ENCODE measurements around the gene PKD1L1. TPM values are rescaled to one million over a fixed set of nuclear protein-coding genes. Genes with fewer than 3 reads are reported as not detected.

The PKD1L1 gene
- total RNA-seq, 1 donor from 2014 or later, result 5.9 TPM

DNA sequence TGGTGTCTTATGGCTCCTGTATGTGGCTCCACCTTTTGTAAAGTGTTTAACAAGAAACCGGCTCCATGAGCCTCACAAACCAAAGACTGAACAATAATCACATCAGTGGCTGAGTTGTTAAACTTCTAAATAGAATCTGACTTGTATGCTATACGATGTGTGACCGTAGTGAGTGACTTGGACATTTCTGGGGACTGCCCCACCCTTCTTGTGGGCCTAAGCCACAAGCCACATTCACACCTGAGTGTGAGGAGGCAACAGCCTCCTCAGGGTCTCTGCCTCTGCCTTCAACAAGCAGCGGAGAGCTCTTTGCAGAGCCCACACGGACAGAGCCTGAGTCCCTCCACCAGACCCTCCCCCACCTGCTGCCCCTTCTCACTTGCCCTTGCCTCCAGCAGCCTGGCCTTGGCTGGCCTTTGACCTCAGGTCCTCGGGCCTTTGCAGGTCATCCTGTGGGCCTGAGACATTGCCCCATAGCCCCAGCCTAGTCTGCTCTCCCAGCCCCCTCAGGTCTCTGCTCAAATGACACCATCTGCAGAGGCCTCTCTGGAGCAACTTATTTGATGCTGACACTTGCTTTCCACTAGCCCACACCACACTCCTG, 209.6 kb downstream of the PKD1L1 start:
- no peak for DNase-seq (ENCODE audit: low spot score)

DNA sequence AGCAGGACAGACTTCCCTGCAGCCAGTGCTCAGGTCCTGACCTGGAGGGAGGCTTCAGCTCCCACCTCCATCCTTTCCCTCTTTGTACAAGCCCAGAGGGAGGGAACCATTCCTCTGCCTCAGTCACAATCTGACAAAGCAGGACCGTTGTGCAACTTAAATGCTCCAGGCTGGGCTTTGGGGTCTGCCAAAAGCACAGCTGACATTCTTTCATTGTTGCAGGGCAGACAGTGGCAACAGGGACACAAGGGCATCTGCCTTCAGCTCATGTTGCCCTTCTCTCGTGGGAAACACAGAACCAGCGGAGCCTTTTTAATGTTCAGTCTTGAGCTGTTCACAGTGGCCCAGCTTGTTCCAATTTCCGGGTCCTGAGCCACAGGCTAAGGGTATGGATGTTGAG, 210.7 kb downstream of the PKD1L1 start:
- no peak for DNase-seq (ENCODE audit: low spot score)

DNA sequence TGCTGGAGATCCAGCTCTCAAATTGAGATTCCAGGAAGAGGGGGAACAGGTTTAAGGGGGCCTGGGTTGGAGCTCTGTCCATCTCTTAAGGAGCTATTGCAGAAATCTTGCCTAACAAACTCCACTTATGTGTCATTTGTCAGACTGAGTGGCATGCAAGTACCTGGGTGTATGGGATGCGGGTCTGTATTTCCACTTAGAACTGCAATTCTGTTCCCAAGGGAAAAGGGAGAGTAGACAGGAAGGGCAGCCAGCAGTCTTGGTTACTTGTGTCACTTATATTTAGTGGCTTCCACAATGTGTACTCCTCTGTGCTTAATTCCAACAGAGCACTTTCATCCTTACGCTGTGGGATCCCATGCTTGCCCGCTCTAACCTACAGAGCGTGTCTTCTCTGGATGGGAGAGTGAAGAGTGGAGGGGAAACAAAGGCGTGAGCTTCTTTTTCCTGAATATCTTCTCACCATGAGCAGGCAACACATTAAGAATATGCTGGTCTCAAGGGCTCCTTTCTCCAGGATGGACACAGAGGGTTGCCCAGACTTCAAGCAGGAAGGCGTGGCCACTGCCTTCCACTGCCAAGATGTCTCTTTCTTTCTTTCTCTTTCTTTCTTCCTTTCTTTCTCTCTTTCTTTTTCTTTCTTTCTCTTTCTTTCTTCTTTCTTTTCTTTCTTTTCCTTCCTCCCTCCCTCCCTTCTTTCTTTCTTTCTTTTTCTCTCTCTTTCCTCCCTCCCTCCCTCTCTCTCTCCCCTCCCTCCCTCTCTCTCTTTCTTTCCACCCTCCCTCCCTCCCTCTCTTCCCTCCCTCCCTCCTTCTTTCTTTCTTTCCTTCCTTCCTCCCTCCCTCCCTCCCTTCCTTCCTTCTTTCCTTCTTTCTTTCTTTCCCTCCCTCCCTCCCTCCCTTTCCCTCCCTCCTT, 212.6 kb downstream of the PKD1L1 start:
- no peak for DNase-seq (ENCODE audit: low spot score)

DNA sequence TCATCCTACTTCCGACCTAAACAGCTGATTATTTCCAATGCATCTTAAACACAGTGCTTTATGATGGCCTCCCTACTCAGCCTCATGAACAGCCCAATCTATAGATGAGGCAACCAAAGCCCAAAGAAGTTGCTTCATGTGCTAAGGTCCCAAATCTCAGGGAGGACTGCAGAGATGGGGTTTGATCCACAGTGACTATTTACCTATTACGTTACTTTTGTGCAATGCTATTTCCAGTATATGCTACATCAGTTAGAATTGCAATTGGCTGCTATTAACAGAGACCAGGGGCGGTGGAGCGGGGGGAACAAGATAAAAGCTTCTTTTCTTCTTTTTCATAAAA, 213.3 kb downstream of the PKD1L1 start:
- no peak for DNase-seq (ENCODE audit: low spot score)

DNA sequence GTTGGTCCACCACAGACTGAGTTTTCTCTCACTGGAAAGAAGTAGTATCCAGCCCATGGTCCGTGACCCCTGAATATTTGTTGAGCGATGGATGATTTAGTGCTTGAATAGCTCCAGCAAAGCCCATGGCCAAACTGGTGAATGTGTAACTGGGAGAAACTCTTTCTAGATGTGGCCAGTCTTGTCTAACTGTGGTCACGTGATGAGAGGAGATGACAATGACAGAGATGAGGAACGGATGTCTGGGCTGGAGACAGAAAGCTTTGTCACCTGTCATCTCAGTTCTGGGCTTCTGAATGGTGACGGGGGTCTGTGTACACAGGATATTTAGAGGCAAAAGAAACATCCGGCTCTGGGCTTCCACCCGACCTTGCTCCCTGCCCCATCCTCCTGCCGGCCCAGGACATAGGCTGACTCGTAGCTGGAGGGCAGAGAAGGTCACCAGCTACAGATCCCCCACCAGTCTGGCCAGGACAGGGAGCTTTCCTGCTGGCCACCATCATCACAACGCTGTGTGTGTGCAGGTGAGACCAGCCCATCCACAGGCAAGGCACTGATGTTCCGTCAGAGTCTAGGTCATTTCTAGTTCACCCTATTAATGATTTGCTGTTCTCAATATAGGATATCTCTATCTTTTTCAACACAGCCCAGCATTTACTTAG, 213.8 kb downstream of the PKD1L1 start:
- no peak for DNase-seq (ENCODE audit: low spot score)

DNA sequence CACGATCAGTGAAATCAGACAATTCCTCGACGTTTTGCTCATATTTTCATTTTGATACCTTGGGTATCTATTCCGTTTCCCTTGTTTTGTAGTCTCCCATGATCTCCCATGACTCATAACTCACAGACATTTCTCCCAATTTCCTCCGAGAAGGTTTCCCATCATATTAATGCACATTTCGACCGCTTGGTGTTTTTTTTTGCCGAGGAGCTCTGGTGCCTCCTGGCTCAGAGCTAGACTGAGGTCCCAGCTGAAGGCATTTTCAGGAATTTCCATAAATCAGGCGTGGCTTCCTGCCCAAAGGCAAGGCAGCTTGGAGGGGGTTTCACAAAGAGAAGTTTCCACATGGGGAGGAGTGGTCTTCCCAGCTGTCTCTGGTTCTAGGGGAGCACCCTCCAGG, 218.1 kb downstream of the PKD1L1 start:
- no peak for DNase-seq (ENCODE audit: low spot score)

DNA sequence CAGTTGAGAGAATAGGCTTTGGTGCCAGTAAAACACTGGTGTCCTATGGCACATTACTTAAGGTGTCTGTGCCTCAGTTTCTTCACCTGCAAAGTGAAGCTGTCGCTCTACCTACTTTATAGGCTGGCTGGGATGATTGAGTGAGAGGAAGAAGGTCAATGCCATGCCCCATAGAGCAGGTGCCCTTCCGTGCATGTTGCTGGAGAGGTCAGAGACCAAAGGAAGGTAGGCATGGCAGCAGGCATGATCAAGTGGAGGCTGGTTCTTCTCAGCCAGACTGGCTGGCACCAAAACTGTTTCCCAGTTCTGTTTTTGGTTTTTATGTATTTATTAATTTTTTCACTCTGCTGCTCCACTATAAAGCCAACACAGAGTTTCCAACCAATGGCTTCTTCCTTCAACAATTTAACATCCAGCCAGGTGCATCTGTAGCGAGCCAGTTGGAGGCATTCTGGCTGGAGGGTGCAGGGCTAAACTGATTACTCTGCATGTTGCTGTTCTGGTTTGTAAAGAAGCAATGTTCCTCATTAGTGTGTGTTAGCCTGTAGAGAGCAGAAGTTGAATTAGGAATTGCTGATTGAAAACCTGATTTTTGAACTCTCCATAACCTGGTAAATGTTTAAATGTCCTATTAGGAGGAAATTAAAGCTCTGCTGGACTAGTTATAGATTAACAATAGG, 222.1 kb downstream of the PKD1L1 start:
- no peak for DNase-seq (ENCODE audit: low spot score)

DNA sequence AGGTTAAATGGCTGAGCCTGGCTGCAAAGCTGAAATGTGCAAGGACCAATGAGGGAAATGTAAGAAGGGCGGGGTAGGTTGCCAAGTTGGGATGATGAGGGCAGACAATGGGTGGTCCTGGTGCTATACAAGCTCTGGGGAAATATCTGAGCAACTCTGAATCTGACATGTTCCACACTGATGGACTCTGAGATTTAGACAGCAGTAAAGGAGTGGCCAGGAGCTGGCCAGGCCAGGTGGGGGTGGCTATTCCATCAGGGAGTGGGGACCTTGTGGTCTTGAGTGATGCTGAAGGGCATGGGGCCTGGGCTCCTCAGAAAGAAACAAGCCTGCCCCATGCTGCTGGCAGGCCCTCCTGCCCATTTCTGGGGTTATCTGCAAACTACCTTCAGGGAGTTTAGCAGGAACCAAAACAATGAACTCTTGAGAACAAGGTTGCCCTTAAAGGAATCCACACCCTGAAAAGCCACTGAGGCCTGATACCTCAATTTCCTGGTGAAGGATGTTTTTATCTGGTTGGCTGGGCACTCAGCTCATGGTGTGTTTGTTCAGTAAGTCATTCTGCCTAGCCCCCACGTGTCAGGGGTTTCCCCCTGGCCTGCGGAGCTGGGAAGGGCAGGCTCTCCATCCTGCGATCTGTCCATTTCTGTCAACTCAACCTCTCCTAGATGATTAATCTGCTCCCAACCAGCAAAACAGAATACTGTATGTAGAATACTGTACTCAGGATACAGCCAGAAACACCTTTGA, 223.1 kb downstream of the PKD1L1 start:
- no peak for DNase-seq (ENCODE audit: low spot score)

Other genes starting within 250 kb of the PKD1L1 start
- 43.1 TPM for gene HUS1, start 31.1 kb upstream of the PKD1L1 start, total RNA-seq
- not detected for gene SUN3, start 80.6 kb upstream of the PKD1L1 start, total RNA-seq
- gene C7orf57, start 87.1 kb upstream of the PKD1L1 start, total RNA-seq, result 0.42 TPM
- gene UPP1, start 140.8 kb upstream of the PKD1L1 start, total RNA-seq, result 58.2 TPM
- 5.2 TPM for gene ABCA13, start 223.0 kb upstream of the PKD1L1 start, total RNA-seq